Muscle layer of colon (tissue), 2 donors: ENCODE measurements around the gene NHP2.
A peak's percentile ranks its signal among the peaks of the same experiment; 100 is the strongest.

Experiments used
- H3K27ac ChIP-seq: one replicate; pipeline ENCODE4 v1.7.0; 2013; ENCODE audit warnings: low read depth, mild to moderate bottlenecking, low read length, moderate library complexity
- H3K27me3 ChIP-seq, 2 donors: one replicate each; pipeline ENCODE4 v1.7.0; 2013; ENCODE audit warnings: low read length in 2 of 2, mild to moderate bottlenecking in 2 of 2; ENCODE audit not compliant: insufficient read depth in 2 of 2, control insufficient read depth in 1 of 2
- H3K36me3 ChIP-seq: one replicate; pipeline ENCODE4 v1.7.0; 2013; ENCODE audit warnings: mild to moderate bottlenecking, low read length; ENCODE audit not compliant: insufficient read depth
- H3K4me1 ChIP-seq: one replicate; pipeline ENCODE4 v1.7.0; 2013; ENCODE audit warnings: mild to moderate bottlenecking, low read length; ENCODE audit not compliant: insufficient read depth
- H3K4me3 ChIP-seq, 2 donors: one replicate each; pipeline ENCODE4 v1.7.0; 2013; ENCODE audit warnings: low read length in 2 of 2, low read depth in 1 of 2, mild to moderate bottlenecking in 1 of 2, moderate library complexity in 1 of 2
- H3K9ac ChIP-seq: one replicate; pipeline ENCODE4 v1.7.0; 2013; ENCODE audit warnings: low read length
- H3K9me3 ChIP-seq: one replicate; pipeline ENCODE4 v1.7.0; 2013; ENCODE audit warnings: mild to moderate bottlenecking, low read length
- donor health status: abdominal sarcoma.
- donor health status: Adenocarcinoma of cecum.

Gene NHP2

GRCh38 chr5:178117923-178118701 is 35.6 kb downstream of the NHP2 start:
- Histone ChIP-seq H3K4me3 (no peak overlapping the region), H3K4me1 (peaks cover 15% of the 10 kb centered on the region), H3K27me3 (peaks cover 17 to 50% of the 10 kb centered on the region in 2 donors), H3K36me3 (no peaks in the 10 kb centered on the region), H3K27ac (no peak overlapping the region), H3K9ac (no peak overlapping the region), H3K9me3 (no peaks in the 10 kb centered on the region)

DNA sequence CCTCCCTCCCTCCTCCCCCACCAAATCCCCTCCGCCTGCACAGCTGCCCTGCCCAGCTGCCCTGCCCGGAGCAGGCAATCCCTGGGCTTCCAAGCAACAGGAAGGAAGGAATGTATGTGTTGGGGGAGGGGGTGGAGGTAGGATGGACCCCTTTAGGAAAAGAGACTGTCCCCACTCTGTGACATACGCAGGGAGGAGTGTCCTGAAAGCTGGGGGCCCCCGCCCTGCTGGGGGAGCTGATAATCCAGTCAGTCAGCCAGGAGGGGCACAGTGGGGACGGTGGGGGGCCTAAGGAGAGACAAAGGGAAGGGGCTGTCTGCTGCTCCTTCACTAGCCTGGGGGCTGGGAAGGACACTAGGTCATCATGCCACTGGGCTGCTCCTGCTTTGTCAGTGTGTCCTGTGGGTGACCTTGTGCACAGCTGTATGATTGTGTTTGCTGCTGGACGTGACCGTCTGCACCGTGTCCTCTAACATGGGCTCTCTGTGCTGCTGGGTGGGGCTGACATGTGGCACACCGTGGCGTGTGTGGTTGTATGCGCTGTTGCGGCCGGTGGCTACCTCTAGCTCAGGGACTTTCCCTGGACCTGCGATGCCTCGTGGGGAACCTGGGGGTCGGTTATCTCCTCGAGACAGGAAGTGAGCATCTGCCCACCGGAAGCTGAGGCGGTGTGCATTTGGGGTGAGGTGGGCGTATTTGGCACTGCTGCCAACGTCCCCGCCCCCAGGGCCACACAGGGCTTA is 37.4 kb downstream of the NHP2 start:
- Histone ChIP-seq H3K9me3 (no peaks in the 10 kb centered on the region), H3K27me3 (peaks cover 17 to 54% of the 10 kb centered on the region in 2 donors), H3K4me3 (no peak overlapping the region), H3K9ac (no peak overlapping the region), H3K4me1 (peaks cover 1% of the 10 kb centered on the region), H3K27ac (no peak overlapping the region), H3K36me3 (no peaks in the 10 kb centered on the region)

DNA sequence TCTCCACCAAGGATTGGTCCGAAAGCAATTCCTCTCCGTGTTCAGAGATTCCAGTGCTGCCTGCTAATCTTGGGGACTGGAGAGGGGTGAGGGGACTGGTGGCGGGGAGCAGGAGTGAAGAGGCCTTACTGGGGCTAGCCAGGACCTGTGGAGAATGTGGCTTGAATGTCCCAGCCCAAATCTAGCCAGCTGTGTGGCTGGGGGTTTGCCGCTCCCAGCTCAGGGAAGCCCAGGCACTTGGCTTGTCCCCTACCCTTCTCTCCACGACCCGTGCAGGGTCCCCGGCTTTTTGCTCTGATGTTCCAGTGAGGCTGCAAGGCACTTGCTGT is 37.9 kb downstream of the NHP2 start:
- Histone ChIP-seq H3K4me3 (no peak overlapping the region), H3K36me3 (no peaks in the 10 kb centered on the region), H3K9ac (no peak overlapping the region), H3K27me3 (peaks cover 17 to 53% of the 10 kb centered on the region in 2 donors), H3K27ac (no peak overlapping the region), H3K9me3 (no peaks in the 10 kb centered on the region), H3K4me1 (no peaks in the 10 kb centered on the region)

DNA sequence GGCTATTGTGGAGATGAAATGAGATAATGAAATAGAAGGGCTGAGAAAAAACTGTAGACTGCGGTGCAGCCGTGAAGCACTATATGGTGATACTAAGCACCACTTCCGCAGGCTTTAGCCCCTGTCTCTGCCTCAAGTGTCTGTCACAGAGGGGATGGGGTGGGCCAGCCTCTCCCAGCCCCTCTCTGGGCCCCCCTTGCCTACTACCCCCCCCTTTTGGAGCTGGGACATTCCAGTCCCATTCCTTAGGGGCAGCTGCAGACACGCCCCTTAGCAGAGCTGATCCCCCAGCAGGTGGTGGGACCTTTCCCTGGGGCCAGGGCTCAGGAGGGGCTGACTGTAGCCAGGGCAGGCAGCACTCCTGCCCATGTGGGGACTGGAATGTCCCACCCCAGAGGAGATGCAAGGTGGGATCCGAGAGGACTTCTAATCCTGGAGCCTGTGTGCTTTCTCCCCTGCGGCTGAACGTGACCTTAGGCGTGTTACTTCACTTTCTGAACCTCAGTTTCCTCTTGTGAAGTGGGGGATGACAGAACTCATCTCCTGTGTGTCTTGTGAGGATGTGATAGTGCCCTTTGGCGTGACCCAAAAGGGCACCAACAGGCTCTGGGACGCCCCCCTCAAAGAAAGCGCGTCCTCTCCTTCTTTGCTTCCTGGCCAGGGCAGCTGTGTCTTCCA is 38.4 kb downstream of the NHP2 start:
- no peaks in the 10 kb centered on the region for H3K4me1 ChIP-seq
- H3K27ac ChIP-seq: no peak overlapping the region
- no peaks in the 10 kb centered on the region for H3K36me3 ChIP-seq
- H3K27me3 ChIP-seq: peaks cover 17 to 49% of the 10 kb centered on the region in 2 donors
- H3K9me3 ChIP-seq: no peaks in the 10 kb centered on the region
- no peak overlapping the region for H3K4me3 ChIP-seq
- H3K9ac ChIP-seq: no peak overlapping the region

DNA sequence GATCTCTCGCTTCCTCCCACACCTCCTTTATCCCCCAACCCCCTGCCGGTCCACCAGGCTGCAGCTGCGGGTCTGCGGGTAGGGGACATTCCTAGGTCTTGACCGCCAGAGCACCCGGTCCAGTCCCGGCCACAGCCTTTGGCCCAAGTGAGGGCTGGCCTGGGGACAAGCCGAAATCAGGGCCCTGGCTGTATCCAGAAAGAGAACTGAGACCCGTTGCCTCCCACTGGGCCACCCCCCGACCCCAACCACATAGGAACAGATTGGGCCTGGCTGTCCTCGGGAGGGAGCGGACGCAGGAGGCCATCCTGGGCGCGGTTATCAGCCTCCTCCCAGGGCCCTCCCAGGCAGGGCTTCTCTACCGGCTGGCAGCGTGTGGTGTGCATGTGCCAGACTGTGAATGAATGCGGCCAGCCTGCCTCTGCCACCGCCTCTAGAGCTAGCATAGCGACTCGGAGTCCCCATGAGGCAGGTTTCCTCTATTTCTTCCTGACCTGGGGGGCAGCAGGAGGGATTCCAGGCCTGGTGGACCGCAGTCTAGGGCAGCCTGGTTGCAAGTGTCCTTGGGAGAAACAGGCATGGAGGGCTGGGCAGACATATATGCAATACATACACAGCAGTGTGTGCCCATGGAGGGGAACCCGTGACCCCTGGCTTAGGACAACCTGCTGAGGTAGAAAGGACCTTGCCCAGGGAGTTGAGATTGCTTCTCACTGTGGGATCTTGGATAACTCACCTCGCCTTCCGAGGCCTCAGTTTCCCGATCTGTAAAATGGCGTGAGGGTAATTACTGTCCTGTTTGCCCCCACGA is 39.2 kb downstream of the NHP2 start:
- Histone ChIP-seq H3K9ac (no peak overlapping the region), H3K9me3 (no peaks in the 10 kb centered on the region), H3K27ac (no peak overlapping the region), H3K36me3 (no peaks in the 10 kb centered on the region), H3K4me3 (peak overlapping the region in 1 of 2 donors; percentile 20), H3K4me1 (no peaks in the 10 kb centered on the region), H3K27me3 (peaks cover 17 to 49% of the 10 kb centered on the region in 2 donors)

DNA sequence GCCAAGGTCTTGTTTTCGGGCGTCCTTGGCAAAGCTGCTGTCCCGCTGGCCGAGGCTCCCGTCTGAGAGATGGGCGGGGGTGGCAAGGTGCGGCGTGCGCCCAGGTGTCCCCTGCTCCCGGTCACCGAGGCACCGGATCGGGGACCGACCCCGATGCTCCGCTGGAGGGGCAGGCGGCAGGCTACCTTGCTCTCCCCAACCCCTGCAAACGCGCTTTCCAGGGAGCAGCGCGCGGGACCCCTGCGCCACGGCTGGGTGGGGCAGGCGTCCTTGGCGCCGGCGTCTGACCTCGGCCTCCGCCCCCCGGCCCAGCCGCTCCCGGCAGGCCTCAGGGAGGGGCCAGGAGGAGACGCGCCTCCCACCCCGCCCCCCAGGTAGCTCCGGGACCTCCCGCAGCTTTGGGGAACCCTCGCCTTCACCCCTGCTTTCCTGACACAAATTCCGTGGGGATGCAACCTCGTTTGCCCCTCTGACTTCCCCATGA is 39.8 kb downstream of the NHP2 start:
- H3K27me3 ChIP-seq: peaks cover 17 to 49% of the 10 kb centered on the region in 2 donors

GRCh38 chr5:178113141-178113787 is 40.4 kb downstream of the NHP2 start, which contains the start of gene N4BP3:
Gene N4BP3, plus strand, starts transcription at chr5:178113532. Its CDS starts 6,052 bp downstream, at chr5:178119584.
- Histone ChIP-seq H3K4me1 (no peaks in the 10 kb centered on the region), H3K4me3 (peak within 1 kb of the TSS in 1 of 2 donors; percentile 20), H3K27me3 (peaks cover 17 to 48% of the 10 kb centered on the region in 2 donors), H3K27ac (no peak within 1 kb of the TSS), H3K36me3 (no peaks in the 10 kb centered on the region), H3K9me3 (no peaks in the 10 kb centered on the region), H3K9ac (no peak within 1 kb of the TSS)

More for the DNA sequence above, 39.8 kb downstream of the NHP2 start:
- Histone ChIP-seq H3K9ac (no peak overlapping the region), H3K9me3 (no peaks in the 10 kb centered on the region), H3K27ac (no peak overlapping the region), H3K36me3 (no peaks in the 10 kb centered on the region), H3K4me3 (no peak overlapping the region), H3K4me1 (no peaks in the 10 kb centered on the region)

DNA sequence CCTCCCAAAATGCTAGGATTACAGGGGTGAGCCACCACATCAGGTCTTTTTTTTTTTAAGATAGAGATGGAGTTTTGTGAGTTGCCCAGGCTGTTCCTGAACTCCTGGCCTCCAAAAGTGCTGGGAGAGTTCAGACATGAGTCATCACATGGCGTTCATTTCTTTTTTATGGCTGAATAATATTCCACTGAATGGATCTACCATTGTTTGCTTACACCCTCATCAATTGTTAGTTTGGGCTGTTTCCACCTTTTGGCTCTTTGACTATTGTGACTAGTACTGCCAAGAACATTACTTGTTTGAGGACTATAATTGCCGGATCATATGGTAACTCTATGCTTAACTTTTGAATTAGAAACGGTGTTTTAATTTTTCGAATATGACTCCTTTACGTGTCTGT is 41.1 kb downstream of the NHP2 start:
- H3K36me3 ChIP-seq: no peaks in the 10 kb centered on the region
- no peak overlapping the region for H3K27ac ChIP-seq
- H3K27me3 ChIP-seq: peaks cover 17 to 42% of the 10 kb centered on the region in 2 donors
- H3K9me3 ChIP-seq: no peaks in the 10 kb centered on the region
- no peaks in the 10 kb centered on the region for H3K4me1 ChIP-seq
- H3K4me3 ChIP-seq: no peak overlapping the region
- H3K9ac ChIP-seq: no peak overlapping the region

GRCh38 chr5:178111925-178112324 is 41.8 kb downstream of the NHP2 start:
- Histone ChIP-seq H3K36me3 (no peaks in the 10 kb centered on the region), H3K9me3 (no peaks in the 10 kb centered on the region), H3K4me1 (no peaks in the 10 kb centered on the region), H3K4me3 (no peak overlapping the region), H3K9ac (no peak overlapping the region), H3K27ac (no peak overlapping the region), H3K27me3 (peaks cover 17 to 38% of the 10 kb centered on the region in 2 donors)

DNA sequence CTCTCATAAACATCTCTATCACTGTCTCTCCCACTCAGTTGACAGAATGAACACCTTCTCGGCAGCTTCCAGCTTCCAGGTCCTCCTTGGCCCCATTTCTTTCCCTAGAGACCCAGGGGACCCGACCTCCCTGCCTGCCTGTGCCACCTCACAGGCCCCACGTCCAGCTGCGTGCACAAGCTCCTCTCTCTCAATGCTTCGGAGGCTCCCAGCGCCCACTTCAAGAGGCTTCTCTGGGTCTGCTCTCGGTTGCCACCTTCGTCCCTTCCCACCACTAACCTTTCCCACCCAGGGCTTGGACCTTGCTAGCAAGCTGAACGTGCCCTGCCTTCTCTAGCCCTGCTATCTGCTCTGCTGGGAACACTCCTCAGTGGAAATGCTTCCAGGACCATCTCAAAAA is 43.2 kb downstream of the NHP2 start:
- Histone ChIP-seq H3K36me3 (no peaks in the 10 kb centered on the region), H3K27me3 (peaks cover 14 to 25% of the 10 kb centered on the region in 2 donors), H3K9me3 (no peaks in the 10 kb centered on the region), H3K27ac (no peak overlapping the region), H3K4me1 (no peaks in the 10 kb centered on the region), H3K4me3 (no peak overlapping the region), H3K9ac (no peak overlapping the region)
